HEK293T (cell line): ENCODE results near the gene SPRR1B.
"Not testable (repeated sequence)": the region's sequence is repeated elsewhere in the genome, so short reads cannot be mapped to it uniquely, and the experiment has no call there.

ENCODE experiments used
- CTCF ChIA-PET: fragments of 350-600 bp; formaldehyde crosslinking; extraction: SDS; loops from one replicate; lab custom pipeline; 2021; ENCODE audit warnings: antibody characterized with exemption, inconsistent platforms; lab: Yijun Ruan, JAX
- POLR2A ChIA-PET: fragments of 350-600 bp; formaldehyde crosslinking; extraction: SDS; loops from one replicate; lab custom pipeline; 2020; ENCODE audit warnings: antibody characterized with exemption, inconsistent platforms; lab: Yijun Ruan, JAX
- DNase-seq: peaks from one replicate; pipeline ENCODE4 v3.0.0; 2012; ENCODE audit warnings: mixed read lengths; ENCODE audit errors: extremely low spot score
- ARNT ChIP-seq: fragments of 450-650 bp; IDR thresholded peaks from 2 replicates; pipeline ENCODE4 v1.6.1; 2017; ENCODE audit warnings: mild to moderate bottlenecking
- BHLHE40 ChIP-seq: fragments of 450-650 bp; IDR thresholded peaks from 2 replicates; pipeline ENCODE4 v1.6.1; 2016; ENCODE audit warnings: mild to moderate bottlenecking, moderate library complexity, borderline replicate concordance
- CTBP1 ChIP-seq: fragments of 450-650 bp; IDR thresholded peaks from 2 replicates; pipeline ENCODE4 v1.6.1; 2016; ENCODE audit warnings: borderline replicate concordance
- ELF4 ChIP-seq: fragments of 450-650 bp; IDR thresholded peaks from 2 replicates; pipeline ENCODE4 v1.6.1; 2017; ENCODE audit warnings: antibody characterized with exemption
- FOXA1 ChIP-seq: fragments of 450-650 bp; IDR thresholded peaks from 2 replicates; pipeline ENCODE4 v1.6.1; 2016; ENCODE audit warnings: mild to moderate bottlenecking
- FOXK2 ChIP-seq: fragments of 450-650 bp; IDR thresholded peaks from 2 replicates; pipeline ENCODE4 v1.6.1; 2016; ENCODE audit warnings: mild to moderate bottlenecking
- FOXM1 ChIP-seq: fragments of 450-650 bp; IDR thresholded peaks from 2 replicates; pipeline ENCODE4 v1.6.1; 2017; ENCODE audit warnings: mild to moderate bottlenecking, borderline replicate concordance
- HDGF ChIP-seq: fragments of 450-650 bp; IDR thresholded peaks from 2 replicates; pipeline ENCODE4 v1.6.1; 2017; ENCODE audit warnings: antibody characterized with exemption, borderline replicate concordance
- L3MBTL2 ChIP-seq: fragments of 450-650 bp; conservative IDR thresholded peaks from 2 replicates; pipeline ENCODE4 v1.6.1; 2016; ENCODE audit warnings: mild to moderate bottlenecking
- LEF1 ChIP-seq: fragments of 450-650 bp; IDR thresholded peaks from 2 replicates; pipeline ENCODE4 v1.6.1; 2017; ENCODE audit warnings: mild to moderate bottlenecking, borderline replicate concordance
- NFRKB ChIP-seq: fragments of 450-650 bp; IDR thresholded peaks from 2 replicates; pipeline ENCODE4 v1.6.1; 2016; ENCODE audit warnings: mild to moderate bottlenecking, moderate library complexity
- SP1 ChIP-seq: fragments of 450-650 bp; IDR thresholded peaks from 2 replicates; pipeline ENCODE4 v1.6.1; 2017
- SUZ12 ChIP-seq: fragments of 450-650 bp; IDR thresholded peaks from 2 replicates; pipeline ENCODE4 v1.6.1; 2016; ENCODE audit warnings: mild to moderate bottlenecking
- TARDBP ChIP-seq: fragments of 450-650 bp; IDR thresholded peaks from 2 replicates; pipeline ENCODE4 v1.6.1; 2016
- ZNF384 ChIP-seq: fragments of 450-650 bp; IDR thresholded peaks from 2 replicates; pipeline ENCODE4 v1.6.1; 2016
- TF ChIP-seq, protein P1 (sequence below): fragments of 450-650 bp; IDR thresholded peaks from 2 replicates; pipeline ENCODE4 v1.6.1; 2016

The SPRR1B gene

DNA sequence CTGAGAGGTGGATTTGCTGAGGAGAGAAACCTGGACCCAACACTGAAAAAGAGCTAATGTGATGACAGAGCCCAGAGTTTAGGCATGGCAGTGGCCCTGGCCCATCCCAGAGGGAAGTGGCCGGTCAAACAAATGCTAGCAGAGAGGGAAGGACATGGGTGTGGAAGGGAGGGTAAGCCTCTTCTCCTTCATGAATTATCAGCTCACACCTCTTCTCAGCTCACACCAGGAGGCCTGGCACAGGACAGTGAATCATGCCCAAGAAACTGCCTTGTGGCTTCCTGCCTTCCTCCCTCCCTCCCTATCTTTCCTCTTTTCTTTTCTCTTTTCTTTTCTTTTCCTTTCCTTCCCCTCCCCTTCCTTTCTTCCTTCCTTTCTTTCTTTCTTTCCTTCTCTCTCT lies 30.7 kb upstream of the SPRR1B start:
- ChIA-PET POLR2A (no interaction called here), CTCF (no interaction called here)
- TF ChIP-seq BHLHE40 (no peak), FOXK2 (no peak), SP1 (no peak), ELF4 (no peak), HDGF (no peak), ZNF384 (no peak), LEF1 (no peak), TARDBP (no peak), SUZ12 (no peak), ARNT (no peak), NFRKB (no peak), FOXA1 (no peak)
- DNase-seq: no peak

GRCh38 chr1:153001382-153001781 lies 29.6 kb upstream of the SPRR1B start, which contains the start of gene SPRR3:
SPRR3 (plus strand) TSS chr1:153001749; CDS start chr1:153003021, 1,272 bp downstream.
- POLR2A ChIA-PET: no interaction called here
- no peak for DNase-seq
- no peak for TF ChIP-seq SP1
- no peak for TF ChIP-seq ZNF384
- no peak for TF ChIP-seq SUZ12
- TF ChIP-seq FOXA1: no peak
- TF ChIP-seq LEF1: no peak
- TF ChIP-seq FOXK2: no peak
- CTCF ChIA-PET: interaction anchor here (0.7 kb wide), 1 partner anchor 75 kb away, joined by 3 read pairs; no protein-coding TSS in a partner anchor

DNA sequence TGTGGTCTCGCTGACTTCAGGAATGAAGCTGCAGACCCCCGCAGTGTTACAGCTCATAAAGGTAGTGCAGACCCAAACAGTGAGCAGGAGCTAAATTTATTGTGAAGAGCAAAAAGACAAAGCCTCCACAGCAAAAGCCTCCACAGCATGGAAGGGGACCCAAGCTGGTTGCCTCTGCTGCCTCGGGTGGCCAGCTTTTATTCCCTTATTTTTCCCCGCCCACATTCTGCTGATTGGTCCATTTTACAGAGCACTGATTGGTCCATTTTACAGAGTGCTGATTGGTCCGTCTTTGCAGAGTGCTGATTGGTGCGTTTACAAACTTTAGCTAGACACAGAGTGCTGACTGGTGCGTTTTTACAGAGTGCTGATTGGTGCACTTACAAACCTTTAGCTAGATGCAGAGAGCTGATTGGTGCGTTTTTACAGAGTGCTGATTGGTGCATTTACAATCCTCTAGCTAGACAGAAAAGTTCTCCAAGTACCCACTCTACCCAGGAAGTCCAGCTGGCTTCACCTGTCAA lies 19.7 kb upstream of the SPRR1B start:
- CTCF ChIA-PET: interaction anchor here (0.6 kb wide), 1 partner anchor 93 kb away, joined by 3 read pairs; no protein-coding TSS in a partner anchor
- POLR2A ChIA-PET, DNase-seq: not testable (repeated sequence)

- POLR2A ChIA-PET, DNase-seq, CTCF ChIA-PET: not testable (repeated sequence)
Measured at GRCh38 chr1:153021829-153022228, 9.2 kb upstream of the SPRR1B start.

DNA sequence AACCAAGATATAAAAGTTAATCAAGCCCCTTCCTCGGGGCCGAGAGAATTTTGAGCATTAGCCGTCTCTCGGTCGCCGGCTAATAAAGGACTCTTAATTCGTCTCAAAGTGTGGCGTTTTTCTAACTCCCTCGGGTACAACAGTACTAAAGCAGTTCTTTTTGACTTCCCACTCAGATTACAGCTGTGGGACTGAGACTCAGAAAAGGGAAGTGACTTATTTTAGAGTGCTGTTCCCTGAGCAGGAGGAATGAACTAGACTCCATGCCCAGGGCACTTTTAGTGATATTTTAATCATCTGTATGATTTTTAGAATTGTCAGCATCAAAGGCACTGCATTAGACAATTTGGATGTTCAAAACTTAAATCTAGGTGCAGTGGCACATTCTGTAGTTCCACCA lies 8.7 kb upstream of the SPRR1B start:
- POLR2A ChIA-PET, DNase-seq, CTCF ChIA-PET: not testable (repeated sequence)

- no peak for DNase-seq
Measured at GRCh38 chr1:153023109-153023508, 7.9 kb upstream of the SPRR1B start.

GRCh38 chr1:153024413-153024812 lies 6.6 kb upstream of the SPRR1B start:
- no peak for DNase-seq
- POLR2A ChIA-PET: no interaction called here
- CTCF ChIA-PET: no interaction called here
- TF ChIP-seq SUZ12 (no peak), SP1 (no peak), HDGF (no peak), ZNF384 (no peak), FOXM1 (no peak), L3MBTL2 (no peak), LEF1 (no peak), ELF4 (no peak), ARNT (no peak), NFRKB (no peak), BHLHE40 (no peak), TARDBP (no peak)

More at GRCh38 chr1:153023109-153023508, 7.9 kb upstream of the SPRR1B start:
- CTCF ChIA-PET: no interaction called here
- no peak for TF ChIP-seq BHLHE40
- TF ChIP-seq HDGF: no peak
- no peak for TF ChIP-seq ELF4
- TF ChIP-seq FOXA1: no peak
- TF ChIP-seq FOXM1: no peak
- no peak for TF ChIP-seq L3MBTL2
- TF ChIP-seq TARDBP: no peak
- no peak for TF ChIP-seq SUZ12
- no peak for TF ChIP-seq ZNF384
- POLR2A ChIA-PET: no interaction called here

- CTCF ChIA-PET: no interaction called here
- no peak for TF ChIP-seq FOXA1
- TF ChIP-seq BHLHE40: no peak
- TF ChIP-seq TARDBP: no peak
- no peak for TF ChIP-seq SP1
- no peak for TF ChIP-seq ARNT
- TF ChIP-seq NFRKB: no peak
- no peak for TF ChIP-seq CTBP1
- POLR2A ChIA-PET: no interaction called here
- no peak for DNase-seq
Measured at GRCh38 chr1:153025797-153026196, 5.2 kb upstream of the SPRR1B start.

DNA sequence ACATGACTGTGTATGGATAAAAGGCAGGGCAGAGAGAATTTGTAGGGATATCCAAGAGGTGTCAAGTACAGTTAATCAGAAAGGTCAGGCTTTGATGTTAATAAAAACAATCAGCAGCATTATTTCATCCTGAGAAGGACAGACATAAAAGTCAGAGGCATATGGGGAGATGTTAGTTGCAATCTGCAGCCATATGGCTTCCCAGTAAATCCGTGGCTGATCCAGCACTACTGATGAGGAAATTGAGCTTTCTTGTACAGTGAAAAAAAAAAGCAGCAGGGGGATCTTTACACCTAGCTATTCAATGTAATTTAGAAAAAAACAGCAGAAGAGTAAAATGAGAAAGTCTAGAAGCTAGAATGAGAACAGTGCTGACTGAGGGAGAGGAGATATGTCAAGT lies 2.2 kb upstream of the SPRR1B start:
- DNase-seq: no peak
- POLR2A ChIA-PET: no interaction called here
- no peak for TF ChIP-seq NFRKB
- TF ChIP-seq HDGF: no peak
- no peak for TF ChIP-seq ZNF384
- TF ChIP-seq SUZ12: no peak
- no peak for TF ChIP-seq CTBP1
- no peak for TF ChIP-seq ELF4
- TF ChIP-seq TARDBP: no peak
- TF ChIP-seq FOXK2: no peak
- TF ChIP-seq FOXM1: no peak
- TF ChIP-seq, protein P1, sequence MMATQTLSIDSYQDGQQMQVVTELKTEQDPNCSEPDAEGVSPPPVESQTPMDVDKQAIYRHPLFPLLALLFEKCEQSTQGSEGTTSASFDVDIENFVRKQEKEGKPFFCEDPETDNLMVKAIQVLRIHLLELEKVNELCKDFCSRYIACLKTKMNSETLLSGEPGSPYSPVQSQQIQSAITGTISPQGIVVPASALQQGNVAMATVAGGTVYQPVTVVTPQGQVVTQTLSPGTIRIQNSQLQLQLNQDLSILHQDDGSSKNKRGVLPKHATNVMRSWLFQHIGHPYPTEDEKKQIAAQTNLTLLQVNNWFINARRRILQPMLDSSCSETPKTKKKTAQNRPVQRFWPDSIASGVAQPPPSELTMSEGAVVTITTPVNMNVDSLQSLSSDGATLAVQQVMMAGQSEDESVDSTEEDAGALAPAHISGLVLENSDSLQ: no peak
- TF ChIP-seq SP1: no peak
- TF ChIP-seq LEF1: no peak
- TF ChIP-seq ARNT: no peak
- TF ChIP-seq BHLHE40: no peak
- no peak for TF ChIP-seq L3MBTL2
- no peak for TF ChIP-seq FOXA1
- CTCF ChIA-PET: no interaction called here
